ENCODE data around the gene TTPAL. TPM values are rescaled to one million over a fixed set of nuclear protein-coding genes. Genes with fewer than 3 reads are reported as not detected.

Gene TTPAL
- total RNA-seq, 1 experiment from 2014 or later = 21.1 TPM

DNA sequence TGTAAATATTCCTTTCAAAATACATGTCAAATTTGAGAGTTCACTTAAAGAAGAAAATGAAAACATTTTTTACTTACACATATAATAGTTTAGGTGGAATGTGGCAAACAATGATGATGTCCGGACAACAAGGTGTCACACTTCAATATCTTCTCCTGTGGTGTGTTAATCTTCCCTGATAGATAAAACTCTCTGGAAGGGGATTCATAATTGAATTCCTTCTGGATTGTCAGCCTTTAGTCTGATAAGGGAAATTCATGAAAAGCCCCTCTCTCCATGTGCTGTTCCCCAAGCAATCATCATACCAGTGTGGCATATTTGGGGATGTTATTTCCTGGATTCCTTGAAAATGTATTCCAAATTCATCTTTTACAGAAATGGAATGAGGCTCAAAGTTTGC lies 47.2 kb downstream of the TTPAL start:
- no peak overlapping the region for H3K18ac ChIP-seq (ENCODE audit: insufficient read length, low read depth, low read length)
- H2AFZ ChIP-seq (ENCODE audit: low read length) = no peak overlapping the region
- TF ChIP-seq, protein P1, sequence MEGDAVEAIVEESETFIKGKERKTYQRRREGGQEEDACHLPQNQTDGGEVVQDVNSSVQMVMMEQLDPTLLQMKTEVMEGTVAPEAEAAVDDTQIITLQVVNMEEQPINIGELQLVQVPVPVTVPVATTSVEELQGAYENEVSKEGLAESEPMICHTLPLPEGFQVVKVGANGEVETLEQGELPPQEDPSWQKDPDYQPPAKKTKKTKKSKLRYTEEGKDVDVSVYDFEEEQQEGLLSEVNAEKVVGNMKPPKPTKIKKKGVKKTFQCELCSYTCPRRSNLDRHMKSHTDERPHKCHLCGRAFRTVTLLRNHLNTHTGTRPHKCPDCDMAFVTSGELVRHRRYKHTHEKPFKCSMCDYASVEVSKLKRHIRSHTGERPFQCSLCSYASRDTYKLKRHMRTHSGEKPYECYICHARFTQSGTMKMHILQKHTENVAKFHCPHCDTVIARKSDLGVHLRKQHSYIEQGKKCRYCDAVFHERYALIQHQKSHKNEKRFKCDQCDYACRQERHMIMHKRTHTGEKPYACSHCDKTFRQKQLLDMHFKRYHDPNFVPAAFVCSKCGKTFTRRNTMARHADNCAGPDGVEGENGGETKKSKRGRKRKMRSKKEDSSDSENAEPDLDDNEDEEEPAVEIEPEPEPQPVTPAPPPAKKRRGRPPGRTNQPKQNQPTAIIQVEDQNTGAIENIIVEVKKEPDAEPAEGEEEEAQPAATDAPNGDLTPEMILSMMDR (conservative IDR thresholded peaks at IDR 0.05) = no peak
- Mint-ChIP-seq H3K27me3 (ENCODE audit: low read depth) (no peaks in the 10 kb centered on the region), H3K4me3 (peak overlapping the region in 1 of 2 experiments; percentile 89; a peak in 3 of 5 replicates), H3K36me3 (ENCODE audit: insufficient read depth in 1 of 3, low read depth in 3 of 3) (no peaks in the 10 kb centered on the region; a peak in 2 of 7 replicates), H3K4me1 (peaks cover 24 to 42% of the 10 kb centered on the region in 2 experiments), H3K9me3 (0 out of 5 replicates have a peak, but pooled peaks cover 0 to 2% of the 10 kb centered on the region in 2 experiments), H3K27ac (peak overlapping the region in 1 of 3 experiments; percentile 34; a peak in 1 of 7 replicates)
- H3K14ac ChIP-seq (ENCODE audit: insufficient read depth, low read length) = no peak overlapping the region
- H2BK15ac ChIP-seq (ENCODE audit: low read depth, low read length) = no peak overlapping the region
- H3K23me2 ChIP-seq (ENCODE audit: insufficient read length, low read depth, low read length, poor library complexity, severe bottlenecking) = peaks cover 3% of the 10 kb centered on the region
- H4K91ac ChIP-seq (ENCODE audit: insufficient read length, low read depth, low read length) = no peak overlapping the region
- H2BK12ac ChIP-seq (ENCODE audit: insufficient read length, low read depth, low read length) = no peak overlapping the region
- no peak overlapping the region for H3K4me2 ChIP-seq (ENCODE audit: insufficient read depth, insufficient read length, low read length)
- no peak overlapping the region for H2AK5ac ChIP-seq (ENCODE audit: insufficient read length, low read length)
- no peak overlapping the region for H2BK20ac ChIP-seq (ENCODE audit: low read depth, low read length, poor library complexity, severe bottlenecking)
- H3K4me1 ChIP-seq (ENCODE audit: insufficient read depth, low read length) = peaks cover 8% of the 10 kb centered on the region; the same call in 1 of the 2 replicates
- H4K8ac ChIP-seq (replicated peaks; ENCODE audit: insufficient read length, low read depth, low read length) = no peak overlapping the region
- no peaks in the 10 kb centered on the region for H3K27me3 ChIP-seq (ENCODE audit: insufficient read depth, low read length)
- no peak overlapping the region for H3K9ac ChIP-seq (ENCODE audit: extremely low read depth, insufficient read length, low read length)
- no peak overlapping the region for H3K27ac ChIP-seq (ENCODE audit: insufficient read length, low read depth, low read length)
- no peak overlapping the region for H2BK120ac ChIP-seq (ENCODE audit: low read depth, low read length, poor library complexity, severe bottlenecking)
- no peak overlapping the region for H2BK5ac ChIP-seq (ENCODE audit: insufficient read length, low read length)
- H3K23ac ChIP-seq (ENCODE audit: insufficient read length, low read depth, low read length) = no peak overlapping the region
- no peak overlapping the region for H3T11ph ChIP-seq (ENCODE audit: low read length)
- H4K5ac ChIP-seq (ENCODE audit: insufficient read length, low read depth, low read length) = no peak overlapping the region
- H3K79me2 ChIP-seq (ENCODE audit: insufficient read depth, low read length) = peaks cover 12% of the 10 kb centered on the region; the same call in 1 of the 2 replicates
- H3K9me3 ChIP-seq (ENCODE audit: control insufficient read depth, low read depth, low read length) = no peaks in the 10 kb centered on the region
- H3K4ac ChIP-seq (ENCODE audit: low read depth, low read length) = no peak overlapping the region
- H3K79me1 ChIP-seq (ENCODE audit: insufficient read depth, low read depth, low read length, poor library complexity, severe bottlenecking) = peaks cover 13% of the 10 kb centered on the region
- WGBS (ENCODE audit: extremely low coverage, insufficient read length, low lambda C conversion rate) = no CpG with 5 or more reads among the region's 1 CpG
- H4K20me1 ChIP-seq (ENCODE audit: control insufficient read depth, insufficient read depth, insufficient read length) = no peaks in the 10 kb centered on the region
- no peak overlapping the region for H3K56ac ChIP-seq (ENCODE audit: insufficient read length, low read depth, low read length)
- no peak for DNase-seq

Data from H9 (cell line).